ENCODE measurements around the gene HMGCS2.

DNA sequence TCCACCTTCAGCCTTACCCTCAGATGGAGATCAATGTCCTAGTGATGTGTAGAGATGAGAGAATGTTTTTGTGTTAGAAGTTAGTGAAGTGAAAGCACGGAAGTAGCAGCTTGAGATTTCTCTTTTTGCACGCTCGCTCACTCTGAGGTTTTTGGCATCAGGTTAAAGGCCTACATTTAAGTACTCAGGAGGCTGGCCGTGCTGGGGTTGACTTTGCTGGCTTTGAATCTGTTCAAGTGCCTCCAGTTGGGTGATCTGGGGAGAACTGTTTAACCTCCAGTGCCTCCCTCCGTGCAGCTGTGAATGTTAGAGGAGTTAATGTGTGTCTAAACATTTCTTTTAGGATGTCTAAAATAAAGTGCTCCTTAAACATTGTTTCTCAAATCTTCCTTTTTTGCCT lies 43.1 kb downstream of the HMGCS2 start:
- TF ChIP-seq EZH2phosphoT487 (IDR thresholded peaks at IDR 0.05; ENCODE audit: insufficient read depth, low read depth) = no peak
- no peak for TF ChIP-seq EZH2 (IDR thresholded peaks at IDR 0.05; ENCODE audit: insufficient read depth, poor library complexity, severe bottlenecking)
